ENCODE measurements around the gene ITGAL. TPM values are rescaled to one million over a fixed set of nuclear protein-coding genes. Genes with fewer than 3 reads are reported as not detected.

ITGAL gene
- total RNA-seq, 1 donor from 2014 or later = 0.23 TPM

DNA sequence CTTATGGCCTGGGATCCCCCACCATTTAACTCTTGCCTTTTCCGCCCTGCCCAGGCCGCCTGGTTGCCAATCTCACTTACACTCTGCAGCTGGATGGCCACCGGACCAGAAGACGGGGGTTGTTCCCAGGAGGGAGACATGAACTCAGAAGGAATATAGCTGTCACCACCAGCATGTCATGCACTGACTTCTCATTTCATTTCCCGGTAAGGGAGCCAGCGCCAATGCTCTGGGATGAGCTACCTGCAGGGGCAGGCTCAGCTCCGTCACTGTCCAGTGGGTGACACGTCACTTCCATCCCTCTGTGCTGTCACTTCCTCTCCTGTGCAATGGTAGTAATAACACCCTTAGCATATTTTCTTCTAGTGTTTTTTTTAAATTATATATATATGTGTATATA lies 26.7 kb downstream of the ITGAL start:
- no peak overlapping the region for H3K4me3 Mint-ChIP-seq (ENCODE audit: unreplicated experiment)
- H3K4me3 ChIP-seq (ENCODE audit: insufficient read depth, low read depth, low read length) = no peak overlapping the region
- H3K4me2 ChIP-seq (ENCODE audit: low read length) = no peak overlapping the region
- DNase-seq (ENCODE audit: low read depth) (no peak), FAIRE-seq (no peak)
- H2AFZ ChIP-seq (ENCODE audit: low read depth, low read length) = no peak overlapping the region
- H3K27ac ChIP-seq (ENCODE audit: low read depth, low read length) = no peak overlapping the region
- H3K36me3 ChIP-seq (ENCODE audit: insufficient read depth, low read length) = no peaks in the 10 kb centered on the region
- peaks cover 15% of the 10 kb centered on the region for H3K27me3 Mint-ChIP-seq (ENCODE audit: low read depth, unreplicated experiment)
- H3K27ac Mint-ChIP-seq (ENCODE audit: unreplicated experiment) = no peak overlapping the region
- H3K9me3 ChIP-seq (ENCODE audit: insufficient read depth, low read depth, low read length) = no peaks in the 10 kb centered on the region
- H3K27me3 ChIP-seq (ENCODE audit: insufficient read depth, low read length) = peaks cover 2% of the 10 kb centered on the region
- H3K9ac ChIP-seq (ENCODE audit: low read length) = no peak overlapping the region
- H3K36me3 Mint-ChIP-seq (ENCODE audit: low read depth, unreplicated experiment) = no peaks in the 10 kb centered on the region
- H3K9me3 Mint-ChIP-seq (ENCODE audit: unreplicated experiment) = peaks cover 2% of the 10 kb centered on the region
- H4K20me1 ChIP-seq (ENCODE audit: insufficient read depth, low read length) = no peaks in the 10 kb centered on the region
- TF ChIP-seq EZH2 (IDR thresholded peaks at IDR 0.05; ENCODE audit: insufficient read depth, low read length) = no peak
- TF ChIP-seq, protein P1, sequence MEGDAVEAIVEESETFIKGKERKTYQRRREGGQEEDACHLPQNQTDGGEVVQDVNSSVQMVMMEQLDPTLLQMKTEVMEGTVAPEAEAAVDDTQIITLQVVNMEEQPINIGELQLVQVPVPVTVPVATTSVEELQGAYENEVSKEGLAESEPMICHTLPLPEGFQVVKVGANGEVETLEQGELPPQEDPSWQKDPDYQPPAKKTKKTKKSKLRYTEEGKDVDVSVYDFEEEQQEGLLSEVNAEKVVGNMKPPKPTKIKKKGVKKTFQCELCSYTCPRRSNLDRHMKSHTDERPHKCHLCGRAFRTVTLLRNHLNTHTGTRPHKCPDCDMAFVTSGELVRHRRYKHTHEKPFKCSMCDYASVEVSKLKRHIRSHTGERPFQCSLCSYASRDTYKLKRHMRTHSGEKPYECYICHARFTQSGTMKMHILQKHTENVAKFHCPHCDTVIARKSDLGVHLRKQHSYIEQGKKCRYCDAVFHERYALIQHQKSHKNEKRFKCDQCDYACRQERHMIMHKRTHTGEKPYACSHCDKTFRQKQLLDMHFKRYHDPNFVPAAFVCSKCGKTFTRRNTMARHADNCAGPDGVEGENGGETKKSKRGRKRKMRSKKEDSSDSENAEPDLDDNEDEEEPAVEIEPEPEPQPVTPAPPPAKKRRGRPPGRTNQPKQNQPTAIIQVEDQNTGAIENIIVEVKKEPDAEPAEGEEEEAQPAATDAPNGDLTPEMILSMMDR (IDR thresholded peaks at IDR 0.05; ENCODE audit: insufficient read depth, low read depth, low read length) = no peak
- H3K4me1 Mint-ChIP-seq (ENCODE audit: low read depth, unreplicated experiment) = no peaks in the 10 kb centered on the region
- no peaks in the 10 kb centered on the region for H3K4me1 ChIP-seq (ENCODE audit: insufficient read depth, low read length)
- no peaks in the 10 kb centered on the region for H3K79me2 ChIP-seq (ENCODE audit: insufficient read depth, low read length)

DNA sequence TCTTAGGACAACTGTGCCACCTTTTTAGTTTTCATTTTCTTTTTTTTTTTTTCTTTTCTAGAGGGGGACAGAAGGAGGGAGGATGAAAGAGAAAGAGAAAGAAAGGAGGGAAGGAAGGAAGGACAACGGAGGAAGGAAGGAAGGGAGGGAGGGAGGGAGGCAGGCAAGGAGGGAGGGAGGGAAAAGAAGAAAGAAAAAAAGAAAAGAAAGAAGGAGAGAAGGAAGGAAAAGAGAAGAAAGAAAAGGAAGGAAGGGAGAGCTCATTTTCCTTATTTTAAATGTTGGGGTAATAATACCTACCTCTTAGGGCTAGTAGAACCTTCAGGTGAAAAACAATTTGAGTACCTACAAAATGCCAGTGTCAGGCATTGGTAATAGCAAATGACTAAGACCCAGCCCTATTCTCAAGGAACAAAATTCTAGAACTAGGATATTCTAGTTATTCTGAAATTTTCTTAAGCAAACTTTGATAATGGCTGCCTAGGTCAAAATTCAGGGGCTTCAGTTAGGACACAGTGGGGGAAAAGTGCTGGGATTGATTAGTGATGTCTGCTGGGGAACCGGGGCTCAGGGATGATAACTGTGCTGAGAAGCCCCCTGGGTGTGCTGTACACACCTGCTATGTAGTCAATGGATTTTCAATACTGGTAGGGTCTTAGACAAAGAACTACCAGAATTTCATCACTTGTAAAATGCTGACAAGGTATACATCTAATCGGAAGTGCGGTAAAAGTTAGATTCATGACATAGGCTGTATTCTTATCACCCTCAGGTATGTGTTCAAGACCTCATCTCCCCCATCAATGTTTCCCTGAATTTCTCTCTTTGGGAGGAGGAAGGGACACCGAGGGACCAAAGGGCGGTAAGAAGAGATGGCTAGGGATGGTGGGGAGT lies 31.1 kb downstream of the ITGAL start:
- H3K4me1 Mint-ChIP-seq (ENCODE audit: low read depth, unreplicated experiment) = no peaks in the 10 kb centered on the region
- Histone ChIP-seq H3K4me1 (ENCODE audit: insufficient read depth, low read length) (no peaks in the 10 kb centered on the region), H3K36me3 (ENCODE audit: insufficient read depth, low read length) (no peaks in the 10 kb centered on the region), H3K79me2 (ENCODE audit: insufficient read depth, low read length) (no peaks in the 10 kb centered on the region), H2AFZ (ENCODE audit: low read depth, low read length) (no peak overlapping the region), H3K27me3 (ENCODE audit: insufficient read depth, low read length) (peaks cover 2% of the 10 kb centered on the region), H3K9me3 (ENCODE audit: insufficient read depth, low read depth, low read length) (no peaks in the 10 kb centered on the region), H4K20me1 (ENCODE audit: insufficient read depth, low read length) (no peaks in the 10 kb centered on the region), H3K4me3 (ENCODE audit: insufficient read depth, low read depth, low read length) (no peak overlapping the region), H3K27ac (ENCODE audit: low read depth, low read length) (no peak overlapping the region), H3K4me2 (ENCODE audit: low read length) (no peak overlapping the region), H3K9ac (ENCODE audit: low read length) (no peak overlapping the region)
- FAIRE-seq (no peak), DNase-seq (ENCODE audit: low read depth) (no peak)
- no peak overlapping the region for H3K27ac Mint-ChIP-seq (ENCODE audit: unreplicated experiment)
- no peak overlapping the region for H3K4me3 Mint-ChIP-seq (ENCODE audit: unreplicated experiment)
- H3K36me3 Mint-ChIP-seq (ENCODE audit: low read depth, unreplicated experiment) = no peaks in the 10 kb centered on the region
- H3K27me3 Mint-ChIP-seq (ENCODE audit: low read depth, unreplicated experiment) = peaks cover 15% of the 10 kb centered on the region
- peaks cover 2% of the 10 kb centered on the region for H3K9me3 Mint-ChIP-seq (ENCODE audit: unreplicated experiment)
- TF ChIP-seq, protein P1 (IDR thresholded peaks at IDR 0.05; ENCODE audit: insufficient read depth, low read depth, low read length) = no peak
- no peak for TF ChIP-seq EZH2 (IDR thresholded peaks at IDR 0.05; ENCODE audit: insufficient read depth, low read length)

Data from astrocyte (in vitro differentiated cells and primary cell).